Measurements from ENCODE around the gene FCER2.

FCER2 gene

DNA sequence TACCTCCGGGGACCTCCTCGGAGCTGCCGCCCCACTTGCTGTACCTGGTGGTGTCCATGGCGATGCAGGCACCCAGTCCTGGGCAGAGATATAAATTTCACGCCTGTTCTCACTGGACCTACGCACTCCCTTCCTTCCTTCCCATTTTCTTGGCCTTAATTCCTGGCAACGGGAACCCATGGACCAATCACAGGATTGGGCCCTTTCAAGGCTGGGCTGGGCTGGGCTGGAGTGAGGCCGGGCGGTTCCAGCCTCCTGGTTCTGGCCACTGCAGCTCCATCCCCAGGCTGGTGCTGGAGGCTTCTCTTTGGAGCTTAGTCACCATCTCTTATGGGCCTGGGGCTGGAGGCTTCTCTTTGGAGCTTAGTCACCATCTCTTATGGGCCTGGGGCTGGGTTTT is 30.1 kb upstream of the FCER2 start, which contains the start of gene CLEC4G:
CLEC4G (minus strand) TSS at position 66 of the 400 bp plus-strand sequence; CDS start at position 58, 8 bp downstream.
- DNase-seq = no peak

DNA sequence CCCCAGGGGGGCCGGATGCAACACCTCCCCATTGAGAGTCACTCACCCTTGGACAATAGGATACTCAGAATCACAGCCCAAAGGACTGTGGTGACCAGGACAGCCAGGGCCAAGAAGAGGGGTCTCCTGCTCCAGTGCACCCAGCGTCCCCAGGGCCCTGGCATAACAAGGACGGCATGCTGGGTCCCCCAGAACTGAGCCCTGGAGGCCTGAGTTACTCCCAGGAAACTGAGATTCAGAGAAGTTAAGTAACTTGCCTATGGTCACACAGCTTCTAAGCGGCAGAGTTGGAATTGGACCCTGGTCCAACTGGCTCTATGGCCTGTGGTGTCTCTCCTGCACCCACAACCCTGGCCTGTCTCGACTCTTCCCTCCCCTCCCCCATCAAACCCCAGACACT is 29.7 kb upstream of the FCER2 start:
- DNase-seq = no peak

DNA sequence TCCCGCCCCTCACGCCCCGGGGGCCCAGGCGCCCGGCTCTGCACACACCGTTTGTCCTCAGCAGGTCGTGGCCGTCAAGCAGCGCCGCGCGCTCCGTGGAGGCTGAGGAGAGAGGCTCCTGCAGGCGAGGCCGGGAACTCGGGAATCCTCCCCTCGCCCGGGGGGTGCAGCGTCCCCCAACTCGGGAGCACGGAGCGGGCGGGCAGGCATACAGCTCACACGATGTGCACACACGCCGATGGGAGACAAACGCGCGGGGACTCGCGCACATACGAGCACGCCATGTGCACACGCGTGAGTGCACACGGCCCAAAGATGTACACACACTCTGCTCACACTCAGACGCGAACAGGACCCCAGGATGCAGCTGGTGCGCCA is 29.3 kb upstream of the FCER2 start:
- DNase-seq = no peak

DNA sequence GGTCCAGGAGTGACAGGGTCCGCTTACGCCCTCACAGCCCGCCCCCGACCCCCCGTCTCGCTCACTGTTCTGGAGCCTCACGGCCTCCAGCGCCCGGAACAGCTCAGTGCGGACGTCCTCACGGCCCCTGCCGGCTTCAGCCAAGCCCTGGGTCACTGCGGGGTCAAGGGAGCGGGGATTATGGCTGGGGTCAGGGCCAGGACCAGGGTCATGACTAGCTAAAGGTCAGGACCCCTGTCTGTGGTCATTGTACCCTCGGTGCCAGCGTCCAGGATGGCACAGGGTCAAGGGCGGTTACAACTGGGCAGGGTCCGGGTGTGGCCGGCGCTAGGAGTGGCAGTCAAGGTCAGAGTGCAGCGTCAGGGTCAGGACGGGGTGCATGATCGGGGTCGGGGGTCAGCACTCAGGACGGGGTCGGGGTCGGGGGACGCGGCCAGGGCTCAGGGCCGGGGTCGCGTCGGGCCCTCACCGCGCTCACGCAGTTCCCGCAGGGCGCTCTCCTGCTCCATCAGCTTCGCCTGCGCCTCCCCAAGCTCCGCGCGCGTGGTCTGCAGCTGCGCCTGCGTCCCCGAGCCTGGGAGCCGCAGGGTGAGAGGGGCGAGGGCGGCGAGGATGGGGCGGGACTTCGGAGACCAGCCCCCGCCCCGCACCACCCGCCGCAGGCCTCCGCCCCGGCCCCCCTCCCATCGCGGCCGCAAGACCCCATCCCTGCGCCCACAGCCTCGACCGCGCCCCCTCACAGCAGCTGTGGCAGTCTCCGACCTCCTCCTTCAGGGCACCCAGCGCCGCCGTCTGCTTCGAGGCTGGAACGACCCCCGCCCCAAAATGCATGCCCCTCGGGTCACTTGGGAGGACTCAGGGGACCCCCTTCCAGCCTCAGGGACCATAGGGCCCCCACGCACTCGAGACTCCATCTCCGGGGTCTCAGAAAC is 28.6 kb upstream of the FCER2 start:
- DNase-seq = no peak

DNA sequence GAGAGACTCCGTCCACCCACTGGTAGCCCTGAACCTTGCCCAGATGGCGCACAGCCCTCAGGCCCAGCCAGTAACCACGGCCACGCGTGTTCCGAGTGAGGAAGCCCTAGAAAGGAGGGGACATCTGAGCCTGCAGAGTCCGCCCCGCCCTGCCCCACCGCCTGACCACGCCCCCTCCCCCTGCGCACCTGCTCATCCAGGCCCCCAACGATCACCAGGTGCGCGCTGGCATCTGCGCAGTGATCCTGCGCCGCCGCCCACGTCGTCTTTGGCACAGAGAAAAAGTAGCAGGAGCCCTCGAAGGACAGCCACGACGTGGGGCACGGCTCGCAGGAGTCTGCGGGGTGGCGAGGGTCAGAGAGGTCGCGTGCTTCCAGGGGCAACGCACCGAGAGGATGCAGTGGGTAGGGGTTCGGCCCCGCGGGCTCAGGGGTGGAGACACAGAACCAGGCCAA is 27.9 kb upstream of the FCER2 start:
- DNase-seq = no peak

DNA sequence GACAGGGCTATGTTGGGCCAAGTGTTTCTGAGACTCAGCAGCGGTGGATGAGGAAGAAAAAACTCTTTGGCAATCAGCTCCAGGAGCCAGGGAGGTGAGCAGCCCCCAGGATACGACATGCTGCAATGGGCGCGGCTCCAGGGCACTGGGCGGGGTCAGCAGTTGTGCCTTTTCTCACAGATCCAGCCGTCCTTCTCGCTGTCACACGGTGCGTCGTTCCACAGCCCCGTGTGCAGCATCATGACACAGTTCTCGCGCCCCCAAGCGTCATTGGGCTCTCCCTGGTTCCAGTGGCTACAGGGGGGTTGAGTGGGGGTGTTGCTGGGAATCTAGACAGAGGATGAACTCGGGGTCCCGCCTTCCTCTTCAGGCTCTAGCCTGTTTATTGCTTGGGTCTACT is 27.3 kb upstream of the FCER2 start:
- no peak for DNase-seq

DNA sequence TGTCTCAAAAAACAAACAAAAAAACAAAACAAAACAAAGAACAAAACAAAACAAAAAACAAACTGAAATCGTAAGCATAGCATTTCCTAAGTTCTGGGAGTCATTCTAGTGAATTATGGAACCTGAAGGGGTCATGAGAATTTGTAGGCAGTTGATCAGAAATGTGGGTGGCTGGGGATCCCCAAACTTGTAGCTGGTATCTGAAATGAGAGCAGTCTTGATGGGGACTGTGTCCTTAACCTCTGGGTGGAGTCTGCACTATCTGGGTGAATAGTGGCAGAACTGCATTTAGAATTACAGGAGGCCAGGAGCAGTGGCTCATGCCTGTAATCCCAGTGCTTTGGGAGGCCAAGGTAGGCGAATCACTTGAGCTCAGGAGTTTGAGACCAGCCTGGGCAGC is 23.9 kb upstream of the FCER2 start:
- no peak for DNase-seq

DNA sequence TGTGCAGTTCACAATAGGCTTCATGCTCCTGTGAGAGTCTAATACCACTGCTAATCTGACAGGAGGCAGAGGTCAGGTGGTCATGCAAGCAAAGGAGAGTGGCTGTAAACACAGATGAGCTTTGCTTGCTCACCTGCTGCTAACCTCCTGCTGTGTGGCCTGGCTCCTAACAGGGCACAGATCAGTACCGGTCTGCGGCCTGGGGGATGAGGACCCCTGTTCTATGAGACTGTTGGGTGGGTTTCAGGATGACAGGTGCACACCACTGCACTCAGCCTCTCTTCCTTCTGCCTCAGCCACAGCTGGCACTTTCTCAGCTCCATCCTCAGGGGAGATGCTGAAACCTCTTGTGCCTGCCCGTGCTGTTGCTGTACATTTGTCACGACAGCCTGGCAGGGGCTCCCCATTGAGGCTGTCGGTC is 20.3 kb upstream of the FCER2 start:
- DNase-seq = peak; percentile 98

DNA sequence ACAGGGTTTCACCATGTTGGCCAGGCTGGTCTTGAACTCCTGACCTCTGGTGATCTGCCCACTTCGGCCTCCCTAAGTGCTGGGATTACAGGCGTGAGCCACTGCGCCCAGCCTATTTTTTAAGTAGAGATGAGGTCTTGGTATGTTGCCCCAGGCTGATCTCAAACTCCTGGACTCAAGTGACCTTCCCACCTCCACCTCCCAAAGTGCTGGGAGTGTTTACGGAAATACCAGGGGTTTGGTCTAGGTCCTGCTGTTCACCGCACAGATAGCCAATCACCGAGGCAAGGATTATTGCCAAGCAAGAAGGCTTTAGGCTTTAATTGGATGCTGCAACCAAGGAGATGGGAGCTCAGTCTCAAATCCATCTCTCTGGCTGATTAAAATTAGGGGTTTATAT is 18.4 kb upstream of the FCER2 start:
- no peak for DNase-seq

DNA sequence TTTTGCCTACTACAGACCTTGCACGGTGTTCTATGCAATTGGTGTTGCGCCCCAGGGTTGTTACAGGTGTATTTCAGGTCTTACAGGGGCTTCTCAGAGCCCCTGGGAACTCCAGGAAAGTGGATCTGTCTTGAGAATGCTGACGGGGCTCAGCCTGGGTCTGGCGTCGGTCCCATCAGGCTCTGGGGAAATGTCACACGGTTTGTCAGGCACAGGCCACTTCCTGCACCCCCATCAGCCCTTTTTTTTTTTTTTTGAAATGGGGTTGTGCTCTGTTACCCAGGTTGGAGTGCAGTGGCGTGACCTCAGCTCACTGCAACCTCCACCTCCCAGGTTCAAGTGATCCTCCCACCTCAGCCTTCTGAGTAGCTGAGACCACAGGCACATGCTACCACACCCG is 16.7 kb upstream of the FCER2 start:
- DNase-seq = no peak

DNA sequence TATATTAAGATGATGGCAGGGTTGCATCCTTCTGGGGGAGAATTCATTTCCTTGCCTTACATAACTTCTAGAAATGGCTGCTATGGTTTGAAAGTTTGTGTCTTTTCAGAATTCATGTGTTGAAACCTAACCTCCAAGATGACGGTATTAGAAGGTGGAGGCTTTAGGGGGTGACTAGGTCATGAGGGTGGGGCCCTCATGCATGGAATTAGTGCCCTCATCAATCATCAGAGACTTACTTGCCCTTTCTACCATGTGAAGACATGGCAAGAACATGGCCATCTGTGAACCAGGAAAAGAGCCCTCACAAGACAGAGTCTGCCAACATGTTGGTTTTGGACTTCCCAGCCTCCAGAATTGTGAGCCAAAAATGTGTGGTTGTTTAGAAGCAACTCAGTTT is 14.8 kb upstream of the FCER2 start:
- DNase-seq = no peak

DNA sequence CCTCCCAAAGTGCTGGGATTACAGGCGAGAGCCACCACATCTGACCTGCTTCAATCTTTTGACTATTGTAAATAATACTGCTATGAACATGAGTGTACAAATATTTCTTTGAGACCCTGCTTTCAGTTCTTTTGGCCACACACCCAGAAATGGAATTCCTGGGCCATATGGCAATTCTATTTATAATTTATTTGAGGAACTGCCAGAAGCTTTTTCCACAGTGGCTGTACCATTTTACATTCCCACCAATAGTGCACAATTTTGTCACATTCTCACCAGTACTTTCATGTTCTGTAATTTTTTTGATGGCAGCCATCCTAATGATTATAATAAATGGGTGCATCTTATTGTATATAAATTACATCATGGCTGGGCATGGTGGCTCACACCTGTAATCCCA is 13.7 kb upstream of the FCER2 start:
- no peak for DNase-seq

DNA sequence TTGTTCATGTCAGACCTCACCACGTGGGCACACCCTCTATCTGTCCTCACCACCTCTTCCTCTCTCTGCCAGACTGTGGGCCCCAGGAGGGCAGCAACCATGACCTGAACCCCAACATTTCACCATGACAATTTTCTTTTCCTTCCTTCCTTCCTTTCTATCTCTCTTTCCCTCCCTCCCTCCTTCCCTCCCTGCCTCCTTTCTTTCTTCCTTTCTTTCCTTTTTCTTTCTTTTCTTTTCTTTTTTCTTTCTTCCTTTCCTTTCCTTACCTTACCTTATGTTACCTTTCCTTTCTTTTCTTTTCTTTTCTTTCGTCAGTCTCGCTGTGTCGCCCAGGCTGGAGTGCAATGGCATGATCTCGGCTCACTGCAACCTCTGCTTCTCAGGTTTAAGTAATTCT is 8.7 kb upstream of the FCER2 start:
- no peak for DNase-seq

DNA sequence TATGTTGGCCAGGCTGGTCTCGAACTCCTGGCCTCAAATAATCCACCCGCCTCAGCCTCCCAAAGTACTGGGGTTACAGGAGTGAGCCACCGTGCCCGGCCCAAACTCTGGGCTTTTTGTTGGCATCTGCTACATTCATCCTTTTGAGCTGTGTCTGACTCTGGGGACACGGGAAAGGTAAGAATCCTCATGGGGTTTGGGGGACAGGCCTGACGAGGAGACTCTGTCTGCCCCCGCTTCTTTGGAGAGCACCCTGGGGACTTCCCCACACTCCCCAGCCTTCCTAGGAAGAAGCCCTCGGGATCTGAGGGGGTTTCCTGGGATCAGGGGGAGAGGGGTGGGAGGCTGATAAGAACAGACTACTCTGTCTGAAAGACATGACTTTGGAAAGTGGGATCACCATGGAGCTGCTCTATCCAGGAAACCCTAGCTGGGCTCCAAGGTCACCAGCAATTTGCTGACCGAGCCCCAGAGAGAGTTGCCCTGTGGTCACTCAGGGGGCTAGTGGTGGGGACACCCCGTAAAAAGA is 8.1 kb upstream of the FCER2 start:
- DNase-seq = no peak

DNA sequence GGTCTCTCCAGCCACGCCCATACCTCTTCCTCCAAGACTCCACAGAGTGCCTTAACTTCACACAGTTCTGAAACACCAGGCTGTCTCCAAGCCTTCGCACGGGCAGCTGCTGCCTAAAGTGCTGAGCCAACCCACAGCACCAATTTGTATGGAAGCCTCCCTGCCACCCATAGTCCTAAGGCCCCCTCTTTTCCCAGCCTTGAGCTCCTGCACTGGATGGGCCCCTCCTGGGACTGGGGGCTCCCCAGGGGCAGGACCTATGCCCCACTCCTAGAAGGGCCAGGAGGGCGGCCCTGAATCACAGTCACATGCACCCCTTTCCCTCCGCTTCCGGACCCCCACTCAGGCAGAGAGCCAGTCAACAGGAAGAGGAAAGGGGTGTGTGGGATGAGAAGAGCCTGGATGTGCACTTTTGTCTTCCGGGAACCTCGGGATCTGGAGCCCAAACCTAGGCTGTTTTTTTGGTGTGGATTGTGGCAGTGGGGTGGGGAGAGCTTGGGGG is 5.1 kb upstream of the FCER2 start:
- DNase-seq = no peak

DNA sequence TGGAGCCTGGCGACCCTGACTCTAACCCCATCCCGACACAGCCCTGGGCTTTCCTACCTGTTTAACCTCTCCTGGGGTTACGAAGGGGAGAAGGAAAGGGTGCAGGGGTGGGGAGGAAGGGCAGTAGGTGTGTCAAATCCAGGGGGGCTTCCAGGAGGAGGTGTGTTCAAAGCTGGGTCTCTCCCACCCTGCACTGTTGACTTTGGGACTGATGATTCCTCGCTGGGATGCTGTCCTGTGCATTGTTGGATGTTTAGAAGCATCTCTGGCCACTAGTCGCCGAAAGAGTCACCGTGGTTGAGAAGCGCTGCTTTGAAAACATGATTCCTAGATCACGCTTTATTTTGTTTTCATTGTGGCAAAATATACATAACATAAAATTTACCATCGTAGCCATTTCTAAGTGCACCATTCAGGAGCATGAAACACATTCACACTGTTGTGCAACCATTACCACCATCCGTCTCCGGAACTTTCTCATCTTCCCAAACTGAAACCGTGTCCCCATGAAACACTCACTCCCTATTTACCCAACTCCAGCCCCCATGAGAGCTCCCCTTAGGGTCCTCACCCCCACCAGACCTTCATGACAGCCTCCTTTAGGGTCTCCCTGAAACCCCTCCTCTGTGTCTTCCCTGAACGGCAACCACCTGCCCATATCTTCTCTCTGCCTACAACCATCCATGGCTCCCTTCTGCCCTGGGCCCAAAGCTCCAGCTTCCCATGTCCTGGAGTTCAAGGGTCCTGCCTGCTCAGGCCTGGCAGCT is 4.4 kb upstream of the FCER2 start:
- DNase-seq = no peak

DNA sequence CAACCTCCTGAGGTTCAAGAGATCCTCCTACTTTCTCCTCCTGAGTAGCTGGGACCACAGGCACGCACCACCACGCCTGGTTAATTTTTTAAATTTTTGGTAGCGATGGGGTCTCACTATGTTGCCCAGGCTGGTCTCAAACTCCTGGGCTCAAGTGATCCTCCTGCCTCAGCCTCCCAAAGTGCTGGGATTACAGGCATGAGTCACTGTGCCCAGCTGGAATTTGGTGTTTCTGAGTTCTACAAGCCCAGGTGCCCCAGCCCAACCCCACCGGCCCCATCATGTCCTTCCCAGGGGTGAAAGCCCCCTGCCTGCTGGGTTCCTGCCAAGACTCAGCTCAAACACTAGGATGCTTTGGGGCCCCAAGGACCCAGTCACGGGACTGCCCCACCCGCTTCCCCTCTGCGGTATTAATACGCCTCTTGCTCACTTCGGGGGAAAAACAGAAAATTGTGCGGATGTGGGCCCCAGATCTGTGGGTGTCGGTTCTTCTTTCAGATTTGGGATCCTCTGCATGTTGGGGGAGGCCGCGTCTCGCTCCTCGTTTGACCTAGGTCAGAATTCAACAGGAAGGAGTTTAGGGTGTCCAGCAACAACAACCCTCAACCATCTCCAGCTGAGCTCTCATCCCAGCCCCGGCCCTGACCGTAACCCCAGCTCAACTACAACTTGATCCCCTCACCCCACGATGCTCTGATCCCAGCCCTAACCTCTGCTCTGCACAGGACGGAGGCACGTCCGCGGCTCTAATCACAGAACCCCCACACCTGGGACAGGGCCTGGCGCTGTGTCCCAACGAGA is 3.7 kb upstream of the FCER2 start:
- DNase-seq = no peak

DNA sequence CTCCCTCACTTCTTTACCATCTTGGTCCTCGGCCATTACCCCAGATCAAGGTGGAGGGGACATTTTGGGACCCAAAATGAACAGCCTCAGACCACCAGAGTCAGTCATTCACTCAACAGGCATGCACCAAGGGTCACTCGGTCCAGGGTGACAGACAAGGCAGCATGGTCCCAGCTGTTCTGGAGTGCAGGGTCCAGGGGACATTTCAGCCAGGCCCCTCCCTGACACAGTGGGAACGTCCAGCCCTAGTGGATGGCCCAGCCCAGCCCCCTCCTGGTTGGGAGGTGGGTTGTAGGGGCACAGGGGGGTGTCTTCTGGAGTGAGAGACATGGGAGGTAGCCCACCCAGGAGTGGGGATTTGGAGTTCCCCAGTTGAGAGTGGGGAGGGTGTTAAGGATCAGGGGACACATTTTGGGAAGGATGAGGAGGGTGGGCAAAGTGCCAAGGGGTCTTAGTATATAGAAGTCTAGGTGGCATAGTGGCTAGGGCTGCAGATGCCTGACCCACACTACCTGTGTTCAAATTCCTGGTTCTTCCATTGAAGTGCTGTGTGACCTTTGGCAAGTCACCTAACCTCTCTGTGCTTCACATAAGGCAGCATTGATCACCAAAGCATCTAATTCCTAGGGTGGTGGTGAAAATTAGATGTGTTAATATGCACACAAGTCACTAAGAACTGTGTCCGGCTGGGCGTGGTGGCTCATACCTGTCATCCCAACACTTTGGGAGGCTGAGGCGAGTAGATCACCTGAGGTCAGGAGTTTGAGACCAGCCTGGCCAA is 2.5 kb upstream of the FCER2 start:
- no peak for DNase-seq

DNA sequence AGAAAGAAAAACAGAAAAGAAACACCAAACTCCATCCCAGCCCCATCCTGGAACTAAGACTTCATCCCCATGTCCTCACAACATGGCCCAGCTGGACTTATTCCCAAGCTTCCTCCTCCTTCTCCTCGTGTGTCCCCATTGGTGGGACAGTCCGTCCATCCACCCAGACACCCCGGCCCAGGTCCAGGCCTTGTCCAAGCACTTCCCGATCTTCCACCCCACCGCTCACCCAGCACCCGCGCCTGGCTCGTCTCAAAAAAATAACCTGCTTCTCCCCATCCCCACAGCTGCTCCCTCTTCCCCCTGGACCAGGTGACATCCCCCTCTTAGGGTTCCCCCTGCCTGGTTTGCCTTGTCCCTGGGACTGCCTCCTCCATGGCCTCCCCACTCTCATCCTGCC is 1.4 kb upstream of the FCER2 start:
- DNase-seq = no peak

DNA sequence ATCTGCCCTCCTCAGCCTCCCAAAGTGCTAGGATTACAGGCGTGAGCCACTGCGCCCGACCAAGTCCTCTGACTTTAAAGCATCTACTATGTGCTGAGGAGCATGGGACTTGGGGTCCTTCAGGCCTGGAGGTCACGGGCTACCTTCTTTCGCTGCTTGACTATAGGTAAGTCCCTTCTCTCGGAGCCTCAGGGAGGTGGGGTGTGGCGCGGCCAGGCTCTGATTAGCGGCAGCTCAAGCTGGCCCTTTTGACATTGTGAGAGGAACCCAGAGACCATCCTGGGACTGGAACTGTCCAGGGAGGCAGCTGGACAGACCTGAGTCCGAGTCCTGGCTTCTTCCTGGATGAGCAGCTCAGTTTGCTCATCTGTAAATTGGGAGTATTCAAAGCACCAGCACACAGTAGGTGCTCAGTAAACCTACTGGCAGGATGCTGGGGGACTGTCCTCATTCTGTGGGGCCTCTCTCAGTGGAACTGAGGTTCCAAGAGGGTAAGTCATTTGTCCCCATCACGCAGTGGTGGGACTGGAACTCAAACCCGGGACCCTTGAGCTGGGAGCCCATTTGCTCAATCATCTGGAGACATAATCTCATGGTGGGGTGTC is 780 bp downstream of the FCER2 start:
- DNase-seq = no peak
